GM08714 (cell line): ENCODE results near the gene LRRIQ3.
"Not testable (repeated sequence)": the region's sequence is repeated elsewhere in the genome, so short reads cannot be mapped to it uniquely, and the experiment has no call there.

Source experiments
- H3K4me3 ChIP-seq: fragments of 200-500 bp; sonication (Bioruptor generic); 2 replicates; pipeline ENCODE4 v1.5.1; 2014; ENCODE audit warnings: mild to moderate bottlenecking, low read length, inconsistent platforms
- ZNF274 ChIP-seq: IDR thresholded peaks from 2 replicates; pipeline ENCODE4 v1.6.1; 2012; ENCODE audit warnings: mild to moderate bottlenecking, low read depth, low read length

LRRIQ3 gene

GRCh38 chr1:74180490-74180889 is 17.5 kb downstream of the LRRIQ3 start:
- no peak overlapping the region for H3K4me3 ChIP-seq
- no peak for TF ChIP-seq ZNF274

GRCh38 chr1:74174423-74174822 is 23.6 kb downstream of the LRRIQ3 start:
- H3K4me3 ChIP-seq, result not testable (repeated sequence)

- no peak for TF ChIP-seq ZNF274
- no peak overlapping the region for H3K4me3 ChIP-seq
Observed at GRCh38 chr1:74162333-74162732, 35.6 kb downstream of the LRRIQ3 start.

- no peak overlapping the region for H3K4me3 ChIP-seq
- no peak for TF ChIP-seq ZNF274
Observed at GRCh38 chr1:74161497-74161896, 36.5 kb downstream of the LRRIQ3 start.

- no peak for TF ChIP-seq ZNF274
- H3K4me3 ChIP-seq, result no peak overlapping the region
Observed at GRCh38 chr1:74160046-74160445, 37.9 kb downstream of the LRRIQ3 start.

- no peak overlapping the region for H3K4me3 ChIP-seq
- TF ChIP-seq ZNF274, result no peak
Observed at GRCh38 chr1:74145086-74145485, 52.9 kb downstream of the LRRIQ3 start.

- not testable (repeated sequence) for H3K4me3 ChIP-seq
Observed at GRCh38 chr1:74117370-74117769, 80.6 kb downstream of the LRRIQ3 start.

GRCh38 chr1:74113333-74113732 is 84.6 kb downstream of the LRRIQ3 start:
- no peak for TF ChIP-seq ZNF274

GRCh38 chr1:74107394-74107793 is 90.6 kb downstream of the LRRIQ3 start:
- no peak overlapping the region for H3K4me3 ChIP-seq
- no peak for TF ChIP-seq ZNF274

More at GRCh38 chr1:74113333-74113732, 84.6 kb downstream of the LRRIQ3 start:
- H3K4me3 ChIP-seq, result no peak overlapping the region

GRCh38 chr1:74091371-74091770 is 106.6 kb downstream of the LRRIQ3 start:
- no peak for TF ChIP-seq ZNF274
- no peak overlapping the region for H3K4me3 ChIP-seq

GRCh38 chr1:74083128-74083527 is 114.8 kb downstream of the LRRIQ3 start:
- H3K4me3 ChIP-seq, result no peak overlapping the region
- TF ChIP-seq ZNF274, result no peak

- no peak overlapping the region for H3K4me3 ChIP-seq
- TF ChIP-seq ZNF274, result no peak
Observed at GRCh38 chr1:74065081-74065480, 132.9 kb downstream of the LRRIQ3 start.

- H3K4me3 ChIP-seq, result no peak overlapping the region
- TF ChIP-seq ZNF274, result no peak
Observed at GRCh38 chr1:74057719-74058118, 140.3 kb downstream of the LRRIQ3 start.

GRCh38 chr1:74053407-74053806 is 144.6 kb downstream of the LRRIQ3 start:
- TF ChIP-seq ZNF274, result no peak
- H3K4me3 ChIP-seq, result no peak overlapping the region

- TF ChIP-seq ZNF274, result no peak
- H3K4me3 ChIP-seq, result no peak overlapping the region
Observed at GRCh38 chr1:74050386-74050785, 147.6 kb downstream of the LRRIQ3 start.

- no peak for TF ChIP-seq ZNF274
- H3K4me3 ChIP-seq, result no peak overlapping the region
Observed at GRCh38 chr1:74038042-74038441, 159.9 kb downstream of the LRRIQ3 start.

- H3K4me3 ChIP-seq, result no peak overlapping the region
- TF ChIP-seq ZNF274, result no peak
Observed at GRCh38 chr1:74012583-74012982, 185.4 kb downstream of the LRRIQ3 start.
